GM20000 (cell line): ENCODE results near the gene WNT10A.

Experiments
- DNase-seq: peaks from one replicate; pipeline ENCODE4 v3.0.0; 2012; ENCODE audit warnings: low spot score
- TF ChIP-seq, protein P1 (sequence below): IDR thresholded peaks from 2 replicates; pipeline ENCODE4 v1.5.1; 2012; ENCODE audit warnings: mild to moderate bottlenecking, control low read depth; ENCODE audit errors: extremely low read depth, missing control alignments

WNT10A gene

DNA sequence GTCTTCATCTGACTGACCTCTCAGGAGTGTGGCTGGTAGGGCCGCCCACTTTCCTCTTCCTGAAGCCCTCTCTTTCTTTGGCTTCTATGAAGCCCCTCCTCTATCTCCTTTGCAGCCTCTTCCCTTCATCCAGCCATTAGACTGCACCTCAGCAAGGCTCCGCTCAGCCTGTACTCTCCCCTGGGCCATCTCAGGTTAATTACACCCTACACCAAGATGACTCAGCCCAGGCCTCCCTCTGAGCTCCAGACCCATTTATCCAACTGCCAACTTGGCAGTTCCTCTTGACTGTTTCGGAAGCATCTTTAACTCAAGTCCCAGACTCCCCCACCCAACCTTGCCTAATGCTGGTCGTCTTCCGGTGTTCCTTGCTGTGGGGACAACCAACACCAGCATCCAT, 26.9 kb upstream of the WNT10A start:
- TF ChIP-seq, protein P1, sequence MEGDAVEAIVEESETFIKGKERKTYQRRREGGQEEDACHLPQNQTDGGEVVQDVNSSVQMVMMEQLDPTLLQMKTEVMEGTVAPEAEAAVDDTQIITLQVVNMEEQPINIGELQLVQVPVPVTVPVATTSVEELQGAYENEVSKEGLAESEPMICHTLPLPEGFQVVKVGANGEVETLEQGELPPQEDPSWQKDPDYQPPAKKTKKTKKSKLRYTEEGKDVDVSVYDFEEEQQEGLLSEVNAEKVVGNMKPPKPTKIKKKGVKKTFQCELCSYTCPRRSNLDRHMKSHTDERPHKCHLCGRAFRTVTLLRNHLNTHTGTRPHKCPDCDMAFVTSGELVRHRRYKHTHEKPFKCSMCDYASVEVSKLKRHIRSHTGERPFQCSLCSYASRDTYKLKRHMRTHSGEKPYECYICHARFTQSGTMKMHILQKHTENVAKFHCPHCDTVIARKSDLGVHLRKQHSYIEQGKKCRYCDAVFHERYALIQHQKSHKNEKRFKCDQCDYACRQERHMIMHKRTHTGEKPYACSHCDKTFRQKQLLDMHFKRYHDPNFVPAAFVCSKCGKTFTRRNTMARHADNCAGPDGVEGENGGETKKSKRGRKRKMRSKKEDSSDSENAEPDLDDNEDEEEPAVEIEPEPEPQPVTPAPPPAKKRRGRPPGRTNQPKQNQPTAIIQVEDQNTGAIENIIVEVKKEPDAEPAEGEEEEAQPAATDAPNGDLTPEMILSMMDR, result no peak
- no peak for DNase-seq

DNA sequence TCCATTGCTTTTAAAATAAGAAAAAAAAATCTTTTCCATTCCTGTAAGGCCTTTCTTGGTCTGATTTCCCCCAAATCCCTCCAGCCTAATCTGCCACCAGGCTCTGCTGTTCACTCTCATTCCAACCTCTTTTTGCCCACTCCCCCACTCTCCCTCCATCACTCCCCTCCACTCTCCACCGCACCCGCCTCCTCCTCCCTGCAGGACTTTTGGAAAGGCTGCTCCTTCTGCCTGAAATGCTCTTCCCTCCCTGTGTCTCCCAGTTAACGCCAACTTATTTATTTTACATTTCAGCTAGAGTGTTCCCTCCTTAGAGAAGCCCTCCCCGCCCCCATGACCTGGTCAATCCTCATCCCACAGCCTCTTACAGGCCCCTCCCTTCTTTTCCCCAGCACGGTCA, 25.8 kb upstream of the WNT10A start:
- TF ChIP-seq, protein P1, result no peak
- DNase-seq, result no peak

DNA sequence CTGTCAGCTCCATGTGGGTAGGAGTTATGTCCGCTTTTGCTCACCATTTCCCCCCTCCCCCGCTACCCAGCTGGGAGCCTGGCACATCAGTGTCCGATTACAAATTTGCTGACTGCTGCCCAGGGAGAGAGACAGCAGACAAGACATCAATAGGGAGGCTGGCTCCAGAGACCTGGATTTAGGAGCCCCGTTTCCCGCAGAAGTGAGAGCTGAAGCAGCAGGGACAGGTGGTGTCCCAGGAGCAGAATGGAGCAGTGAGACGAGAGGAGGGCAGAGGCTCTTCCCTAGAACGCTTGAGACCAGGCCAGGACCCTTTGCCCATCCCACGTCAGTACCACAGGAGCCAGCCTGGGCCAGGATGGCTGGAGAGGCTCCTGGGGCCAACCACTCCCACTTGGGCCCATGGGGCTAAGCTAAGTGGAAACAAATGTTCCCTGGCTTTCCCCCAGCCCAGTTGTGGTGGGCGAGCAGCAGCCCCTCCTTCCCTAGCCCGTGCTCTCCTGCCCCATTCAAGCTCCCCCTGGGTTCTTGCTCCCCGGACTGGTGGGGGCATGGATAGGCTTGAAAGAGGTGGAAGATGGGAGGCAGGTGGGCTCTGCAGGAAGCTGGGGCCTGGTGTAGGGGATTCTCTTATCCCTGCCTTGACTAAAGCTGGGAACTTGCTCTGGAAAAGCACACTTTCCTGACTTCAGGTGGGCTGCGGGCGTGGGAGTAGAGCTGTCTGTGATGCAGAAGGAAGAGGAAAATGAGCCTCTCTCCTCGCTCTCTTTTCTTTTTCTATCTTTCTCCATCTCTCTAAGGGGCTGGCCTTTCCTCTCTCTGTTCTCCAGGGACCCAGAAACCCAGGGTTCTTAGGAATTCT, 25.1 kb upstream of the WNT10A start:
- TF ChIP-seq, protein P1, result no peak
- DNase-seq, result no peak

DNA sequence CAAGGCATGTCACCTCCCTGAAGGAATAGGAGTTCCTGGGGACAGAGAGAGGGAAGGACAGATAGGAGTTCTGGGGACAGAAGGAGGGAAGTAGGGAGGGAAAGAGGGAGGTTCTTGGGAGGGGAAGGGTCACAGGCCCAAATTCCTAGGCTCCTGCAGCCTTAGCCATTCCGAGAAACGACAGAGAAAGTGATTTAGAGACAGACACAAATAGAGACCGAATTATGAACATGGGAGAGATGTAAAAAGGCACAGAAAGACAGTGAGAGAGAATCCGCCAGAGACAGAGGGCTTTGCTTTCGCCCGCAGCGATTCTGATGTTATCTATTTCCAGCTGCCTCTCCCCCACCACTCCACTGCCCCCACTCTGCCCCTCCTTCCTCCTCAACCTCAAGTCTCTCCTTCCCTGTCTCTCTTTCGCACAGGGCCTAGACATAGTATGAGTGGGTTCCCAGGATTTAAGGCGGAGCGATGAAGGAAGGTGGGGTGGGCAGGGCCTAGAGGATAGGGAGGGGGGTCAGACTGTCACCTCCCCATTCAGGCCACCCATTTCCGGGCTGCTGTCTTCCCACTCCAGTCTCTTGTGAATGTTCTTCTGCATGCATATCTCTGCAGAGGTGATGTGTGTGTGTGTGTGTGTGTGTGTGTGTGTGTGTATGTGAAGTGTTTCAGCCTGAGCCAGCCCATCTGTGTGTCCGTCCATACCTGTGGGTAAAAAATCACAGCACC, 24.3 kb upstream of the WNT10A start:
- TF ChIP-seq, protein P1, result no peak
- DNase-seq, result no peak

DNA sequence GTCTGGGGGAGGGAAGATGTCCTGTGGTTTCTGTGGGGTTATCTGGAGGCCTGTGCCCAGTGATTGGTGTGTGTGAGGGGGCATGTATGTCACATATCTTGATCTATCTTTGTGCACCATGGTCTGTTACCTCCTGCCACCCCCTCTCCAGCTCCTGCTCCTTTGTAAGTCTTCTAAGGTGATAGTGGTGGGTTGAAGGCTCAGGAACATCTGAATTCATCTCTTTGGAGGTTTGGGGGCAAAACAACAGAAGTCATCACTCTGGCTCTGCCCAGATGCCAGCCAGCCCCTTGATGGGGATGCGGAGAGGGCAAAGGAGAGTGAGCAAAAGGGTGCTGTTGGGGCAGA, 23.8 kb upstream of the WNT10A start:
- TF ChIP-seq, protein P1, result no peak
- no peak for DNase-seq

DNA sequence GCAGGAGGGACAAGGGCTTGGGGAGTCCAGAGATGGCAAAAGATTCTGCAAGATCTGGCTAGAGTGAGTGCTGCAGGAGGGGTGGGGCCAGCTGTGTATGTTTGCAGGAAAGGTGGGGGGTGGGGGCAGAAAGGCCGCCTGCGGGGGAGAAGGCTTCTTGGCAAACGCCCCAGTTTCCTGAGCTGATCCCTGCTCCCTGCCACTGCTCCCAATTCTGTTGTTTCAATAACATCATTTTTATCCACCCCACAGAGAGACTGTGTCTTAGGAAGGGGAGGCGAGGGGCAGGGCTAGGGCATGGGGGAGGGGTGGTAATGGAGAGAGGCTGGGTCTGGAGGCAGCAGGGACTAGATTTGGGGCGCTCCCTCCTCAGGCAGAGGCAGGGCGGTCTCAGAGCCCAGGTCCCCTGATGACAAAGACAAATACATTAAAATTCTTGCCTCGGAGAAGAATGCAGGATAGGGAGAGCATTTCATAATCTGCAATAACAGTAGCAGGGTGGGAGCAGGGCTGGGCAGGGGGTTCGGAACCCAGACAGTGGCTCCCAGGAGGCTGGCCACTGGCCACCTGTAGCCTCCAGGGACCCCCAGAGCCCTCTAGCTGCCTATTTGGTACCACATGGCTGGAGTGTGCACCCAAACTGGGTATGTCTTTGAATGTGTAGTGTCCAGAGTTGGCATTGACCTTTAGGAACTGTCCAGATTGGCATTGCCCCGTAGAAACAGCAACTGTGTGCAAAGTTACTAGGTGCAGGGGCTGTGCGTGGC, 23.1 kb upstream of the WNT10A start:
- TF ChIP-seq, protein P1, result no peak
- no peak for DNase-seq

DNA sequence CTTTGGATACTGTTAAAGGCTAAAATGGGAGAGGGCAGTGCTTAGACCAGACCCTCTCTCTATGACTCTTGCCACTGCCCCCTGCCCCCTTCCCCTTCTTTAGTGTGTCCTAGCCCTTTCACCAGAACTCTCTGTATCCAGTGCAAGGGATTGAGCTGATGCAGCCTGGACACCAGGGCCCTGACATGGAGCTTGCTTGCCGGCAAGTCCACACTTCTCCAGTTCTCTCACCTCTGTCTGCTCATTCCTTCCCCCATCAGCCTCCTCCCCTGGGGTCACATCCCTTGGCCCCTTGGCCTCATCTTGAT, 22.6 kb upstream of the WNT10A start:
- DNase-seq, result no peak
- TF ChIP-seq, protein P1, result no peak
